ENCODE results near the gene PPP1R26. TPM values are rescaled to one million over a fixed set of nuclear protein-coding genes. Genes with fewer than 3 reads are reported as not detected.

Gene PPP1R26
- total and polyA plus RNA-seq, 2 of the 8 experiments (the other 6 are each of a cell fraction or from before 2014, with no cell fraction given): 9.8 to 32.7 TPM

DNA sequence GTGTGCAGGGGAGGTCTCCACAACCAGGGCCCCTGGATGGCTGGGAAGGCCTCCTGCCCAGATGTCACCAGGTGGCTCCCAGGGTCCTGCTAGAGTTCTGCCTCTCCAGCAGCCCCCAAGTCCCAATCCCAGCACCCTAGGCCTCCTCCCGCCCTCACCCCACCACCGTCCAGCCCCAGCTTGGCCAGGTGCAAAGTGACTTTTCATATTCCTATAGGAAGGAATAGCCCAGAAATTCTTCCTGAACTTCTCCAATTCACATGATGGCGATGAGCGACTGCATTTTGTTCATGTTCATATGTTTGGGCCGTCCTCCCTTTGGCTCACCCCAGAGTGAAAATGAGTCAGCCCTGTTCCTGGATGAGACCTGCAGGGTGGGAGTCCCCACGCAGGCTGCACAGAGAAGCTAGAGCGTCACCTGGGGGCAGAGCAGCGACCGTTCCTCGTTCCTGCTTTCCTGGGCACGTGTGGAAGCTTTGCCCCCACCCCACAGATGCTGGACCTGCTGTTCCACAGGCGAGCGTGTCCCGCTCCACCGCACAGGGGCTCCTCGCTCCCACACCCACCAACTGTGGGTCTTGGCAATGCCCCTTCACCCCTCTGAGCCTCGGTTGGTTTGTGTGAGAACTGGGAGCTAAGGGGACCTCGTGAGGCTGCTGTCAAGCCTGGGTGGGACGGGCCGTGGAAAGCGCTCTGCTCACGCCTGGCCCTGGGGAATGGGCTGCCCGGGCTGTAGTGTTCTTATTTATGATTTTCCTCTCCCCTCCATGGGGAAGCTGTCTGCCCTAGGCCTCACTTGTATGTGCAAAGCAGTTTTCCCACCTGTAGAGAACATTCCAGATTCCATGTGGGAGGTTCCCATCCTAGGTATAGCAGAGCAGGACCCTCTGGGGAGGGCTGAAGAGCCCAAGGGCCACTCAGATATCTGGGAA, 27.8 kb downstream of the PPP1R26 start (continued):
- TF ChIP-seq RFX5 (IDR thresholded peaks at IDR 0.05; ENCODE audit: borderline replicate concordance, low read depth, low read length) (no peak), SIX5 (IDR thresholded peaks at IDR 0.05; ENCODE audit: low read depth, low read length) (no peak)
